Endothelial cell of hepatic sinusoid (primary cell): ENCODE results near the gene DNMT3A.
"Not testable (repeated sequence)": the region's sequence is repeated elsewhere in the genome, so short reads cannot be mapped to it uniquely, and the experiment has no call there.

ENCODE experiments used
- in situ Hi-C: cut with HindIII; loops from 2 replicates; pipeline ENCODE4 v1.10.0; 2017; ENCODE audit warnings: low sequenced_read_pairs

DNMT3A gene

DNA sequence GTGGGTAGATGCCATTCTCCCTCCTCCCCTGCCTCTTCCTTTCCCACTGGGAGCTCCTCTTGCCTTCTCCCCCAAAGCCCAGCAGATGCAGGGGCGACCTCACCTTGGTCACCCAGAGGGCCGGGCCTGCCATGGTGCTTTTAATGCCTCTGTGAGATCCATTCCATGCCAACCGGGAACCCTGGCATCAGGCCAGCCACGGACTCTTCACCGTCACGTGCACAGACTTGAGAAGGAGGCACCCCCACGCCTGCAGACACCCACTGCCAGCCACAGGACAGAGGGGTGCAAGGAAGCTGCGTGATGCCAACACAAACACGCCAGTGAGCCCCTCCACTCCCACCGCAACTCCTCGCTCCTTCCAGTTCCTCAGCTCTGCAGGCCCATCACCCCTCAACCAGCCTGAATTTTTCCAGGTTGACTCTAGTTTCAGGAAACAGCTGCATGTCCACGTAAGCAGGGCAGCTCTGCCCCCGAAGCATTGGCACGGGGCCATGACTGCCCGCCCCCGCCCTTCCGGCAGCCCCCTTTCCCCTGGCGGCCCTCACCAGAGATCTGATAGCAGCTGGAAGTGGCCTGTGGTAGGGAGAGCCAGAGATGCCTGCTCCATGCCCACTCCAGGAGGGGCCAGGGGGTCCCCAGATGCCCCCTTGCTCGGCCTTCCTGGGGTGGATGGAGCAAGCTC is 50.8 kb downstream of the DNMT3A start:
- in situ Hi-C loops: no loop called here

DNA sequence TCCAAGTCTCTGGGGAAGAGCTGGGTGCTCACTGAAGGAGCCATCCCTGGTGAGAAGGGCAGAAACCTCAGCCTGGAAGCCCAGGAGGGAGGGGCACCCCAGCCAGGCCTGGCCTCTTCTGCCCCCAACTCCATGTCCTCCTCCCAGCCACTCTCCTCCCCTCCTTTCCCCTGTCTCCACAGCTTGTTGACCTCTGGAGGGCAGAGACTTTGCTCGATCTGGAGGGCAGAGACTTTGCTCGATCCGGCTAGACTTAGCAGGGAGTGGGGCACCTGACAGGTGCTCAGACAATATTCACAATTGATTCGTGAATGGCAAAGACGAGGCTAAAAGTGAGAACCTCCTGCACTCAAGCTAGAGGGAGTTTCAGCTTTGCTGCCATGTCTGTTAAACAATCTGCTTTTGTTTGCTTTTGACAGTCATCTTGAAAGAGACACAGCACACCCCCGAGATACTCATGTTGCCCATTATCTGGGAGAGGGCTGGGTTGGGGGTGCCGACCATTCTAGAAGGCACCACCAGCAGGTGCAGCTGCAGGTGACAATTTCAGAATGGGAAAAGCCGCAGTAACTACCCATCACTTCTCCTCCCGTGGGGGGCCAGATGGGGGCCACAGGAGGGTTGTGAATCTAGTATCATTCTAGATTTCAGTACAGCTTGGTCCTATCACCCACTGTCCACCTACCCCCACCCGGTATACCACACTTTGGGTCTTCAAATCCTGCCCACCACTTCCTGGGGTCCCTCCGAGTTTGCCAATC is 54.8 kb downstream of the DNMT3A start:
- in situ Hi-C loops: loop anchor here (5.0 kb wide), 2 partner anchors 35 to 55 kb away; partner anchors contain the start of gene DNMT3A

DNA sequence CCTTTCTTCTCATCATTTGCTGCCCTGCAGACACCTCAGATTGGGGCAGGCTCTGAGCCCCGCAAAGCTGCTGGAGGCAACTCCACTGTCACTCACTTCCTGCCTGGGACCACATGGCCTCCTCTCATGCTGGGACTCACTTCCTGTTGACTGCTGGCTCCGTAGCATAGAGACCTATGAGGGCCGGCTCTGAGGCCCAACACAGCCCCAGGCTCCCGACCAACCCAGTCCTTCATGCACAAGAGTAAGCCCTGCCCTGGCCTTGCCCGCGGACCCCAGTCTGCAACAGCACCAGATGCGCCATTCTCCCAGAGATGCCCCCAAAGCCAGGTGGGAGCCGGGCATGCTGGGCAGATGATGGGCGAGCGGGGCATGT is 55.7 kb downstream of the DNMT3A start:
- in situ Hi-C loops: loop anchor here (5.0 kb wide), 2 partner anchors 34 to 56 kb away; partner anchors contain the start of gene DNMT3A

GRCh38 chr2:25285265-25286024 is 56.3 kb downstream of the DNMT3A start:
- in situ Hi-C loops: loop anchor here (5.0 kb wide), 2 partner anchors 33 to 57 kb away; partner anchors contain the start of gene DNMT3A

- in situ Hi-C loops: loop anchor here (5.0 kb wide), 2 partner anchors 32 to 58 kb away; partner anchors contain the start of gene DNMT3A
Observed at GRCh38 chr2:25284756-25285155, 57.0 kb downstream of the DNMT3A start.

DNA sequence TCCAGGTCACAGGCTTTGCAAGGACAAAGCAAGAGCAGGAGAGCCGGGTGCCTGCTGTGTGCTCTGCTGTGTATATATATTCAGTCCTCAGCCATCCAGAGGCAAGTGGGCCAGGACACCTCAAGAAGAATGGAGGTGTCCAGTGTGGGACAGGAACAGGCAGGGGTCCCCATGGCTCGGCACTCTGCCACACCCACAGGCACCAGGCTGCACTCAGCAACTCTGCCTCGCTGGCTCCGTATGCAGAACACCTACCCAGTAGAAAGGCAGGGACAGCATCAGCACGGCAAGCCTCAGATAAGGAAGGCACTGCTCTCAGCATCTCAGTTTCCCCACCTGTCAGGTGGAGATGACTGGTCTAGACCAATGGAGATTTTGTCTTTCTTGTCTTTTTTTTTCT is 57.8 kb downstream of the DNMT3A start:
- in situ Hi-C loops: no loop called here

DNA sequence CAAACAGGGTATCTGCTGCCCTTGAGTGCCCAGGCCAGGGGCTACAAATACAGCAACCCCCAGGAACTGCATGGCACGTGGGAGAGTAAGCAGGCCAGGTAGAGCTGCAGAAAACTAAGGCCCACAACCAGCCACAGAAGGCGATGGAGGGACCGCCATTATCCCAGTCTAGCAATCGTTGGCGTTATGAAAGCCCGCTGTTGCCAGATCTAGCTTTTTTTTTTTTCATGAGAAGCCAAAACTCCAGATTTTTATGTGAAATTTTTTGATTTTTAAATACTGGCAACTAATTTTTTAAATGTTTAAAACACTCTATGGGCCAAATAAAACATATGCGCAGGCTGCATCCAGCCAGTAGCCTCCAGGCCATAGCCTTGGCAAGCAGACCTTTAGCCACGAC is 59.8 kb downstream of the DNMT3A start:
- in situ Hi-C loops: no loop called here

- in situ Hi-C loops: no loop called here
Observed at GRCh38 chr2:25281522-25281921, 60.2 kb downstream of the DNMT3A start.

- in situ Hi-C loops: no loop called here
Observed at GRCh38 chr2:25280051-25280687, 61.6 kb downstream of the DNMT3A start.

DNA sequence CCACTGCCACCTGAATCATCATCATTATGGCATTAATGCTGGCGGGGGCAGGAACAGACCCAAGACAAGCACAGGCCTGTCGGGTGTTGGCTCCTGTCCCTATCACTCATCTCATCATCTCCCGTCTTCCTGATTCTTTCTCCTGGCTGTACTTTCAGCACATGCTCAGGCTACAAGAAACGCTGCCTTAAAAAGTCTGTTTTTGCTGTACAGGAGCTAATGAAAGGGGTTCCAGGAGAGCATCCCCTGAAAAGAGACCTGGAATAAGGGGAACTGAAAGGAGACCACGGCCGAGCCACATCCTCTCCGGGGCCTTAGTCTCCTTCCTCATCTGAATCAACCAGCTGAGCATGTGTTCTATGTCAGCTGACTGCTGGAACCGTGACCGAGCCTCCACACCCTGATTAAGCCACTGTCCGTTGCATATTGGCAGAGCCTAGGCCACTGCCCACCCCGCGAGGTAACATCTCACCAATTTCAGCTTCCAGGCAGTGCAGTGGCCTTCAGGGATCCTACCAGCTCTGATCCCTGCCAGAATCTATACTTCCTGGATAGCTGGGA is 62.6 kb downstream of the DNMT3A start:
- in situ Hi-C loops: no loop called here

DNA sequence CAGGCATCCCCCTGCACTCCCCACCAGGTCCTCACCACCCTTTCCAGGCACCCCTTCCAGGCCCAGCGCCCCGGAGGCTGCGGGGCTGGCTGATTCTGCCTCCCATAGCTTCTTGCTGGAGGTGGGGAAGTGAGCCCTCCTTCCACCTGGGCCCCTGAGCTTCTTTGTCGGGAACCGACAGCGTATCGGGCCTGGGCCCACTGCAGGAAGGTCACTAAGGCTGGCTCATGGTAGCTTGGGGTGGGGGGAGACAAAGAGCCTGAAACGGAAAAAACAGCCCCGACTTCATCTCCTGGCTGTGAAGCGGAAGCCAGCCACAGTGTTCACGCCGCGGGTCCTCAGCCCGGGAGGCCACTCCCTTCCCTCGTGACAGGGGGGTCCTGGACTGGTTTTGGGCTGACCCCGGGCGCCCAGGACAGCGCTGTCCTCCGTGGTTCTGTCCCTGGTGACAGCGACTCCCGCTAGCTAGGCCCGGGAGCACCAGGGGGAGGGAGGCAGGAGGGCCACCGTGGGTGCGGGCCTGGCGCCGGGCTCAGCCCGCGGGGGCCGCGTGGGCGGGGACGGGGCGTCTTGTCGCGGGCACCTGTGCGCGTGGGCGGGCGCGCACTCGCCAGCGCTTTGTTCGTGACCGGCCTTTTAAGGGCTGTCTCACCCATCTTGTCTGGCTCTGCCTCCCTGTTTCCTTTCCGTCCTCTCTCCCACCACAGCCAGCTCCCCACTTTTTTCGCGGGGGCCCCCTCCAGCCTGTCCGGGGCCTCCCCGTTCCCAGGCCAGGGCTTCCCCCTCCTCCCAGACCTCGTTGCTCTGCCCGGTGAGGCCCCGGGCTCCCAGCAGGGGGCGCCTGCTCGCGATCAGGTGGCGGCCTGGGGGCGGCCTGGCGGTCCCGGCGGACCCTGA is 64.9 kb downstream of the DNMT3A start:
- in situ Hi-C loops: no loop called here

DNA sequence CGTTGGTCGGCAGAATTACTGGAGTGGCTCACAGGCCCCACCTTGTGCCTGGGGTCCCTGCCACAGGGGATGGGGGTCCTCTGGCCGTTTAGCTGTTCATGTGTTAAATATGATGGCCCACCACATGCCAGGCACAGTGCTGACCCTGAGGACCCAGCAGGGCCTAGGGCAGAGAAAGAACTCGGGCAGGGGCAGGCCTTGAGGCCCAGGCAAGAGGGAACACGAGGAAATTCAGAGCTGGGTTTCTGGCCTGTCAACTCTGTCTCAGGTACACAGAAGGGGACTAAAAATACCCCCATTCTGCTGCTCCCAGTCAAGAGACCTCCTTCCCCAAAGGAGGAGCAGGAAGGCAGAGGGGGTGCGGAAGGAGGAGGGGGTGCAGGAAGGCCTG is 66.2 kb downstream of the DNMT3A start:
- in situ Hi-C loops: no loop called here

- in situ Hi-C loops: no loop called here
Observed at GRCh38 chr2:25274868-25275574, 66.7 kb downstream of the DNMT3A start.

- in situ Hi-C loops: no loop called here
Observed at GRCh38 chr2:25273985-25274535, 67.7 kb downstream of the DNMT3A start.

GRCh38 chr2:25272705-25273104 is 69.0 kb downstream of the DNMT3A start:
- in situ Hi-C loops: not testable (repeated sequence)

- in situ Hi-C loops: no loop called here
Observed at GRCh38 chr2:25270061-25270460, 71.7 kb downstream of the DNMT3A start.

GRCh38 chr2:25269233-25269632 is 72.5 kb downstream of the DNMT3A start:
- in situ Hi-C loops: no loop called here

GRCh38 chr2:25268139-25268538 is 73.6 kb downstream of the DNMT3A start:
- in situ Hi-C loops: no loop called here

DNA sequence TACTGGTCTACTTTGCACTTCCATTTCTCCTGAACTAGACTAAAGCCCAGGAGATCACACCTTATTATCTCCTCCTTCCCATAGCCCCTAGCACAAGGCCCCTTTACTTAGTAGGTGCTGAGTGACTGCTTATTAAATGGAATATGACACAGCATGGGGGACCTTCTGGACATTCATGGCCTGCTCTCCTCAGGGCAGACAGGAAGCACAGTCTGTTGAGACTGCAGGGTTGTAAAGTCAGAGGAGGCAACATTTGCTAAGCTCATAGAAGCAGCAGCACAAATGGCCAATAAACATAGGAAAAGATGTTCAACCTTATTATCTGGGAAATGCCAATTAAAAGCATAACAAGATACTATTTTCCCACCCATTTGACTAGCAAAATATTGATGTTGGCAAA is 75.3 kb downstream of the DNMT3A start:
- in situ Hi-C loops: no loop called here
